Measurements from ENCODE around the gene TPP2.

DNA sequence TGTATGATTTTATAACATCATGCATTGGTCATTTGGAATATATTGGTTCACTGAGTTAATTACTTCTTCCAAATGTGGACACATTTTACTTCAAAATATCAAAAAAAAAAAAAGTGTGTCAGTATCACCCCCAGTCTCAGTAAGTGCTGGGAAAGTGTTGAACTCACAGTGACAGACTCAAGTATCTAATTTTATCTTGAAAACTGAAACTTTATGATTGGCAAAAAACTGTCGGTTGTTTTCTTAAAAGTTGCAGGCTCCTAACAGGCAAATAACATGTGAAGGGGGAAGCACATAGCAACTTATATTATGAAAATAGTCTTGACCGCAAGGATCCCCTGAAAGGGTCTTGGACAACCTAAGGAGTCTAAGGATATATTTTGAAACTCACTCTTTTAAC is 33.5 kb upstream of the TPP2 start:
- no peak for TF ChIP-seq CTCF (IDR thresholded peaks at IDR 0.05 in 8 of 11, conservative IDR thresholded peaks at IDR 0.05 in 3 of 11)
- TF ChIP-seq POLR2AphosphoS5 (IDR thresholded peaks at IDR 0.05): no peak
